Hematopoietic multipotent progenitor cell treated with erythropoietin and hydrocortisone succinate and interleukin-3 and kit ligand, for 8 days (in vitro differentiated cells): ENCODE measurements around the gene MMS19.

Experiments used
- DNase-seq: peaks from one replicate; pipeline ENCODE4 v3.0.0-alpha.2; 2015

MMS19 gene

GRCh38 chr10:97525086-97525485 lies 26.9 kb upstream of the MMS19 start:
- DNase-seq, result no peak

DNA sequence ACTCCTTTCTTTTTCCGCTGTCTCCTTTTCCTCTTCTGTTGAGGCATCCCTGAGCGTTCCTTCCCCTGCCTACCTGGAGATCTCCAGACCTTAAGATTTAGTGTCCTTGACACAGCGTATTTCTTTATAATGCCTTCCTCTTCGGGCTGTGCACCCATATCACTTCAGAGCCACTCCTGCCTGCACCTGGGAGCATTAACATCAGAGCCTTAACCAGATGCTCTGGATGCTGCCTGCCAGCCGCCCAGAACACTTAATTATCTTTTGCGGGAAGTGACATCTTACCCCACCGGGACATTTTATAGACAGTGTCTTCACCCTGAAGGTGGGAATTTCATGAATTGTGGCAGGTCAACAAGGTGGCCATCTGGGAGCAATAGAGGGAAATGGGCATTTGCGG lies 24.7 kb upstream of the MMS19 start:
- DNase-seq, result no peak

DNA sequence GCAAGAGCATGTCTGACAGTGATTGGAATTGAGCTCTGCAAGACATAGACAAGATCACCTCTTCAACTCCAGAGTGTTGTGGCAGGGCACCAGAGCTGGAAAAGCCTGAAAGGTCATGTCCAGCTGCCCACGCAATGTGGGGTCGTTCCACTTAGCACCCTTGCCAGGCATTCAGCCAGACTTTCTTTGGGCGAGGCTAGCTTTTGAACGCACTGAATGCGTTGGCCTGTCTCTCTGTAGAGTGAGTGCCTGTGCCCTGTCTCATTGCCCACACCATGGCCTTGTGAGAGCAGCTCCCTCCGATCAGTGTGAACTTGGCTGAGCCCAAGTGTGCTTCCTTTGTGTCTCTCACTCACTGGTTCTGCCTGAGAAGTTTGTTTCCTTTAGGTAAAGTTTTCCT lies 23.8 kb upstream of the MMS19 start:
- DNase-seq, result no peak

DNA sequence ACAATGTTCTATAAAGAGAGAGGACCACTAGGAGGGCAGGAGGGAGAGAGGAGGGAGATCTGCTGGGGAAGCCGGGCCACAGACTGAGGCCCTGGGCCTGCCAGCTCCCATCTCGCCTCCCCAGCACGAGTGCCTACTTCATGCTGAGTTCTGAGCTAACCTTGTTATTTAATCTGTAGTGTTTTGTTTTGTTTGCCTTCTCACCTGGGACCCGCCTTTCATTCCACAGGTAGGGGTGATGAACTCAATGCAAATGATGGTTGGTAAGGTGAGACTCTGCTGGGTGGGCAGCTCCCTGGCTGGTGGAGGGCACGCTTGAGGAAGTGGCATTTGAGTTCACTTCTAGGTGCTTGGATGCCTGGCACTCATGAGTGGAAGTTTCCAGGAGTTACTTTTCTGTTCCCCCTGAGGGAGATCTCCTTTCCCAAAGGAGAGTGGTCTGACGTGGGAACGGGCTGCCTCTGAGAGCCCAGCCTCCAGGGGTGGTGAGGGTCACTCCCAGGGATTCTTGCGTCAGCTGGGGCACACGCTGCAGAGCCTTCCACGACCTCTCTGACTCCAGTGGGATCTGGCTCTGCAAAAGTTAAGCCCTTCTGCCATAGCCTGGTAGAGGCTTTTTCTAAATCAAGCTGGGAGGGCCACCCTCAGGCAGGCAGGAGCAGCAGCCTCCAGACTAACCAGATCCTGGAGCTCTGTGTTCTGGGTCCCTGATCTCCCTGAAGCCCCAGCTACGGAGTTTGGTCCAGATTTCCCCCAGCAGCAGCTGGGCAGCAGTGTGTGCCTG lies 22.9 kb upstream of the MMS19 start:
- no peak for DNase-seq

DNA sequence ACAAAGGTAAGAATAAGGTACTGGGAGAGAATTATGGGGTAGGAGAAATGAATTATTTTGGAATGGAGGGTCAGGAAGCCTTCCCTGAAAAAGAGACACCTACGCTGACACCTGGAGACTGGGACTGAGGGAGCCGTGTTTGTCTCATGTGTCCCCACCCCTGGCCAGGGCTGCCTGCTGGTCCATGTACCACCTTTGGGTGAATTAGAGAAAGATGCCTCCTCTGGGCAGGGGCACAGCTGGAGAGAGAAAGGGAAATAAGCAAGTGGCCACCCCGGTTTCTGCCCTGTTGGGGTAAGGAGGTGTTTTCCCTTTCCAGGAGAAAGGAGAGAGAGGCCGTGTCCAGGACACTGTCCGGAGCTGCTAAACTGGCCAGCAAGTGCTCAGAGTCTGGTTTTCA lies 22.3 kb upstream of the MMS19 start:
- DNase-seq, result no peak

DNA sequence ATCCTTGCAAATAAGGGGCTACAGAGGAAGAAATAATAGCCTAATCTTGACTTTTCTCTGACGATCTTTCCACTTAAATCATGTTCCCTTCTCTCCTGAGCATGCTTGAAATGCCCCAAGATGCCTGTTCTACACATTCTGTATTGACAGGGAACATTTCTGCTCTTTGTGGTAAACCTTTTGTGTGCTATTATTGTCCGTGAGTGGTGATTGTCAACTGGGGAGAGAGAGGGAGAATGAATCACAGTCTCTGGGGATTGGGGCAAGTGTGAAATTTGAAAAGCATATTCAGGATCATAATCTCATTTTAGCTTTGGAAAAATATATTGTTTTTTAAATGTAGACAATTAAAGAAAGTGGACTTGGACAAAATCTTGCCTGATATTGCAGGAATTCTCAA lies 21.1 kb upstream of the MMS19 start:
- no peak for DNase-seq

GRCh38 chr10:97518301-97519043 lies 20.2 kb upstream of the MMS19 start:
- DNase-seq, result no peak

DNA sequence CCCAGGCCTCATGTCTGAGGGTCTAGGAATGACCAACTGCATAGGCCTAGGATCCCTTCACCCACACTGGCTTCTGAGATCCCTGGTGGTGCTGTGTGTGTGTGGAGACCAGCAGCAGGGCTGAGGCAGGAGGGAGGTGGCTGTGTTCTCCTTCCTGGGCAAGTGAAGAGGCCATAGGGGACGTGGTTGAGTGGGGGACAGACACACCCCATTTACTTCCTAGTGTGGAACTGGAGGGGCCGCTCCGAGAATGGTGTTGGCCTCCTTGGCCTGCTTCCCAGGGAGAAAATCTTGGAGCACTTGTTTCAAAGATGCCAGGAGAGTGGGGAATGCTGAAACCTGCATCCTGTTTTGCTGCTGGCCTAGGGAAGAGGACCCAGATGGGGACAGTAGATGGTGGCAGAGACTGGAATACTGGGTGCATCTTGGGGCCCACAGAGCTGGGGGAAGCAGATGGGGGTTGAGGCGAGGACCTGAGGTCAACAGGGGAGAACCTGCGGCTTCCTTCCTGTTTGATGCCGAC lies 19.6 kb upstream of the MMS19 start:
- no peak for DNase-seq

GRCh38 chr10:97517096-97517750 lies 19.0 kb upstream of the MMS19 start:
- DNase-seq, result no peak

- DNase-seq, result no peak
Measured at GRCh38 chr10:97515271-97515978, 17.2 kb upstream of the MMS19 start.

- no peak for DNase-seq
Measured at GRCh38 chr10:97514344-97514743, 16.1 kb upstream of the MMS19 start.

DNA sequence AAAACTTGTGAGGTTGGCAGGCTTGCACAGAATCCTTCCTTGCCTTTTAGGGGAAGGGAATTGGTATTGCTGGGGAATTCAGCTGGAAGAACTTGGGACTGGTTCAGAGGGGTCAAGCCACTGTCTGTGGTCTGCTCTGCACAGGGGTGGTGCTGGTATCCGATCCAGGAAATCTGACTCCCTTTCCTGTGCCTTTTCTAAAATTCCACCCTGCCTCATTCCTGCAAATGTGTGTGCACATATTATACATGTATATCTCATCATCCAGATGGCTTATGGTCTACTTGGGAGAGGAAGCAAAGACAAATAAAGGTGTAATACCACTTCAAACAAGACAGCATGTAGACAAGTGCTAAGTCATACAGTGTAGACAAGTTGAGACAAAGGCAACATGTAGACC lies 14.8 kb upstream of the MMS19 start:
- no peak for DNase-seq

DNA sequence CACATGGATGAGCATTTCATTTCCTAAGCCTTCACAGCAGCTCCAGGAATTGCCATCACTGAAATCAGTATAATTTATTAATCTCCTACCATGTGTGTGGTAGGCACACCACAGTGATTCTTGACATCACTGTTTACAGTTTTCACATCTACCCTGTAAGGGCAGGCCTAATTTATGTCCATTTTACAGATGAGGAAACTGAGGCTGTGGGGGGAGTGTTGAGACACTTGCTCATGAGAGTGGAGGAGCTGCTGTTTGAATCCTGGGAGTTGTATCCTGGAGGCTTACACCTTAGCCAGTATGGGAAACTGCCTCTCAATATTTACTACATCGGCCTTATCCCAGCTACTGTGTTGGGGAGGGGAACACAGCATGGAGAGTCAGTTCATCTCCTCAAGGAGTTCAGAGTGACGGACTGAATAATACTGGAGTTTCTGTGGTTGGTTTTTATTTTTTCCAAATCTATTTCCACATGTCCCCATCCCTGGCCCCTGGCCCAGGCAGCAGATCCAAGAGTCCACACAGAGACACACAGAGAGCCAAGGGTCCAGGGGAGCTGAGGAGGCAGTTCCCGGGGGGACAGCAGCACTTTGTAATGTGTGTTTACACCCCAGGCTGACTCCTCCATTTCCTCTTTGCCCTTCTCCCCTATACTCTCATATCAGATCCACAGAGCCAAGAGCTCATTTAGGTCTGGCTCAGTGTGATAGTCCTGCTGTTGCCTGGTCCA lies 13.7 kb upstream of the MMS19 start:
- DNase-seq, result no peak

GRCh38 chr10:97510686-97511085 lies 12.5 kb upstream of the MMS19 start:
- DNase-seq, result no peak

GRCh38 chr10:97509120-97509680 lies 11.0 kb upstream of the MMS19 start:
- no peak for DNase-seq

GRCh38 chr10:97508342-97508741 lies 10.1 kb upstream of the MMS19 start:
- no peak for DNase-seq

DNA sequence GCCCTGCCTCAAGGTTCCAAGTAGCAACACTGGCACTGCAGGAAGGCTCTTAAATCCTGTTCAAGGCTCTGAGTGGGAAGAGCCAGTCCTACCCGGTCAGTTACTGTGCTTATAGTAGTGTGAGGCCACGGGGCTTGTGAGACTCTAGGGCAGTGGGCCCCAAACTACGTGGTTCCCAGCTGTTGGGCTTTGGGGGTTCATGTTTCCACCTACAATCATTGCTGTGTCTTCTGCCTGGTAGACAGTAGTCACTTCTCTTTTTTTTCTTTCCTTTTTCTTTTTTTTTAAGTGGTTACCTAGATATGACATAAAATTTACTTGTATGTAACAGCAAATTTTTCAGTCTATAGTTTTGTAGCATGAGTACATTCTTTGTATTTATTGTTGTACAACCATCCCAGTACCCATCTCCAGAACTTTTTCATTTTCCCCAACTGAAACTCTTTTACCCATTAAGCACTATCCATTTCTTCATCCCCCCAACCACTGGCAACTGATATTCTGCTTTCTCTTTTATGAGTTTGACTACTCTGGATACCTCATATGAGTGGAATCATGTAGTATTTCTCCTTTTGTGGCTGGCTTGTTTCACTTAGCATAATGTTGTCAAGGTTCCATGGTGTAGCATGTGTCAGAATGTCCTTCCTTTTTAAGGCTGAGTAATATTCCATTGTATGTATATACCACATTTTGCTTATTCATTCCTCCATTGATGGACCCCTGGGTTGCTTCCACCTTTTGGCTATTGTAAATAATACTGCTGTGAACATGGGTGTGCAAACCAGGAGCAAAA lies 8.2 kb upstream of the MMS19 start:
- no peak for DNase-seq

GRCh38 chr10:97505152-97505551 lies 6.9 kb upstream of the MMS19 start:
- no peak for DNase-seq

GRCh38 chr10:97503406-97503805 lies 5.2 kb upstream of the MMS19 start:
- no peak for DNase-seq

DNA sequence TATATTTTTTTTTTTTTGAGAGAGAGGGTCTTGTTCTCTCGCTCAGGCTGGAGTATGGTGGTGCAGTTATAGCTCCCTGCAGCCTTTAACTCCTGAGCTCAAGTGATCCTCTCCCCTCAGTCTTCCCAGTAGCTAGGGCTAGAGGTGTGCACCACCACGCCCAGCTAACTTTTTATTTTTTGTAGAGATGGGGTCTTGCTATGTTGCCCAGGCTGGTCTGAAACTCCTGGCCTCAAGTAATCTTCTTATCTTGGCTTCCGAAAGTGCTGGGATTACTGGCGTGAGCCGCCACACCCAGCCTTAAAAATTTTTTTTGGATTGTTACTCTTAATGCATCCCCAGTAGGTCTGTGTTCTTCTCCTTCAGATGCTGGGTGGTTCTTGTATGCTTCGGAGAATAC lies 4.7 kb upstream of the MMS19 start:
- DNase-seq, result no peak

GRCh38 chr10:97500297-97500575 lies 2.0 kb upstream of the MMS19 start:
- no peak for DNase-seq
